CMK (cell line): ENCODE measurements around the gene ACTRT1.

ENCODE experiments used
- DNase-seq: peaks from one replicate; pipeline ENCODE4 v3.0.0-alpha.2; 2010; ENCODE audit warnings: low read depth

Gene ACTRT1

GRCh38 chrX:128052303-128052702 is at the start of gene ACTRT1:
Gene ACTRT1, minus strand, starts transcription at chrX:128052403. Its CDS starts 197 bp downstream, at chrX:128052206.
- DNase-seq, result no peak

GRCh38 chrX:128078545-128078944 is 26.3 kb upstream of the ACTRT1 start:
- no peak for DNase-seq

GRCh38 chrX:128057421-128057820 is 5.2 kb upstream of the ACTRT1 start:
- no peak for DNase-seq

GRCh38 chrX:128051526-128051925 is 677 bp downstream of the ACTRT1 start:
- no peak for DNase-seq

GRCh38 chrX:128035318-128035717 is 16.9 kb downstream of the ACTRT1 start:
- DNase-seq, result no peak

- DNase-seq, result no peak
Observed at GRCh38 chrX:128021566-128021965, 30.6 kb downstream of the ACTRT1 start.

GRCh38 chrX:128020701-128021100 is 31.5 kb downstream of the ACTRT1 start:
- DNase-seq, result no peak

- no peak for DNase-seq
Observed at GRCh38 chrX:128019218-128019617, 33.0 kb downstream of the ACTRT1 start.

GRCh38 chrX:128012015-128012414 is 40.2 kb downstream of the ACTRT1 start:
- no peak for DNase-seq

GRCh38 chrX:128007882-128008281 is 44.3 kb downstream of the ACTRT1 start:
- DNase-seq, result no peak
